ENCODE data around the gene RAMP3. TPM values are rescaled to one million over a fixed set of nuclear protein-coding genes. Genes with fewer than 3 reads are reported as not detected.

The RAMP3 gene
- total RNA-seq, 1 experiment from 2014 or later = not detected

DNA sequence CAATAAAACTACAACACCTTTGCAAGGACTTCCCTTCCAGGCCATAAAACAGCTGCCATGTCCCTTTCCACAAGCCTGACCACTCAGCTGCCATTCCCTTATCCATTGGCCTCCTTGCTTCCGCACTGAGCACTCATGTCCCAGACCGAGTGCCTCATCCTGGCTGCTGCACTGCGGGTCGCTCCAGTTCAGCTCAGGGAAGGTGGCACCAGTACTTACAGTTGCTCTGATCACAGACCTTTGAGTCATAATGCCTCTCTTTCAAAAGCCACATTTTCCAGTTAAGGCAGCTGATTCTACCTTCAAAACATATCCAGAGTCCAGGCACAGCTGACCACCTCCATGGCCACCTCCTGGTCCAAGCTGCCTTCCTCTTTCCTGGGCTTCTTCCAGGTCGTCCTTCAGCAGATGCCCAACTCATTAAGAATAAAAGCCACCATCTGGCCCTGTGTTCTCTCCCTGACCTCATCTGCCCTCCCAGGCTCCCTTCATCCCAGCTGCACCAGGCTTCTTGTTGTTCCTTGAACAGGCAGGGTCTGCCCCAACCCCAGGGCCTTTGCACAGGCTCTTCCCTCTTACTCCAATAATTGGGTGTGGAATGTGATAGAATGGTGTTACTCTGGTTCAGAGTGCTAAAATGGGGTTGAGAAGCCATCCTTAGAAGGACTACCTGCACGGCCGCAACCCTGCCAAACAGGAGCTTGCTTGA, 64.5 kb downstream of the RAMP3 start:
- TF ChIP-seq CTCF (conservative IDR thresholded peaks at IDR 0.05; ENCODE audit: low read depth, low read length) = no peak
- no peak for TF ChIP-seq EZH2 (IDR thresholded peaks at IDR 0.05; ENCODE audit: borderline replicate concordance, low read depth, low read length, poor library complexity, severe bottlenecking)
- Histone ChIP-seq H3K27ac (ENCODE audit: low read depth, low read length, poor library complexity, severe bottlenecking) (no peak overlapping the region), H3K4me1 (ENCODE audit: insufficient read depth, low read length, poor library complexity, severe bottlenecking) (peaks cover 8% of the 10 kb centered on the region), H3K27me3 (replicated peaks; ENCODE audit: insufficient read depth, low read depth, low read length, poor library complexity) (peaks cover 24% of the 10 kb centered on the region), H3K4me3 (ENCODE audit: low read depth, low read length, poor library complexity, severe bottlenecking) (no peak overlapping the region), H3K36me3 (ENCODE audit: insufficient read depth, low read length, poor library complexity, severe bottlenecking) (no peaks in the 10 kb centered on the region), H3K9me3 (ENCODE audit: low read depth, low read length, poor library complexity, severe bottlenecking) (no peaks in the 10 kb centered on the region)
- BruUV-seq (replicated peaks) = no TSS peak
- intact Hi-C loops (cut with micrococcal nuclease; ENCODE audit: unreplicated experiment) = no loop called here
- ChIA-PET CTCF (no interaction called here), POLR2A (ENCODE audit: low non-redundant PET) (no interaction called here)
- no peak for DNase-seq (ENCODE audit: low spot score)

- DNase-seq (ENCODE audit: low spot score) = no peak
- TF ChIP-seq EZH2 (IDR thresholded peaks at IDR 0.05; ENCODE audit: borderline replicate concordance, low read depth, low read length, poor library complexity, severe bottlenecking) = no peak
- TF ChIP-seq CTCF (conservative IDR thresholded peaks at IDR 0.05; ENCODE audit: low read depth, low read length) = no peak
- Histone ChIP-seq H3K4me3 (ENCODE audit: low read depth, low read length, poor library complexity, severe bottlenecking) (no peak overlapping the region), H3K27ac (ENCODE audit: low read depth, low read length, poor library complexity, severe bottlenecking) (no peak overlapping the region), H3K4me1 (ENCODE audit: insufficient read depth, low read length, poor library complexity, severe bottlenecking) (peaks cover 8% of the 10 kb centered on the region), H3K9me3 (ENCODE audit: low read depth, low read length, poor library complexity, severe bottlenecking) (no peaks in the 10 kb centered on the region), H3K36me3 (ENCODE audit: insufficient read depth, low read length, poor library complexity, severe bottlenecking) (no peaks in the 10 kb centered on the region), H3K27me3 (replicated peaks; ENCODE audit: insufficient read depth, low read depth, low read length, poor library complexity) (peaks cover 30% of the 10 kb centered on the region)
- intact Hi-C loops (cut with micrococcal nuclease; ENCODE audit: unreplicated experiment) = no loop called here
- BruUV-seq (replicated peaks) = no TSS peak
- POLR2A ChIA-PET (ENCODE audit: low non-redundant PET) = no interaction called here
- CTCF ChIA-PET = no interaction called here
Measured at GRCh38 chr7:45223078-45223477, 65.5 kb downstream of the RAMP3 start.

- CTCF ChIA-PET = no interaction called here
- H3K27me3 ChIP-seq (replicated peaks; ENCODE audit: insufficient read depth, low read depth, low read length, poor library complexity) = peaks cover 39% of the 10 kb centered on the region
- intact Hi-C loops (cut with micrococcal nuclease; ENCODE audit: unreplicated experiment) = no loop called here
- no peak for TF ChIP-seq EZH2 (IDR thresholded peaks at IDR 0.05; ENCODE audit: borderline replicate concordance, low read depth, low read length, poor library complexity, severe bottlenecking)
- no peak for TF ChIP-seq CTCF (conservative IDR thresholded peaks at IDR 0.05; ENCODE audit: low read depth, low read length)
- H3K27ac ChIP-seq (ENCODE audit: low read depth, low read length, poor library complexity, severe bottlenecking) = no peak overlapping the region
- peaks cover 8% of the 10 kb centered on the region for H3K4me1 ChIP-seq (ENCODE audit: insufficient read depth, low read length, poor library complexity, severe bottlenecking)
- POLR2A ChIA-PET (ENCODE audit: low non-redundant PET) = no interaction called here
- H3K36me3 ChIP-seq (ENCODE audit: insufficient read depth, low read length, poor library complexity, severe bottlenecking) = no peaks in the 10 kb centered on the region
- no TSS peak for BruUV-seq (replicated peaks)
- no peak overlapping the region for H3K4me3 ChIP-seq (ENCODE audit: low read depth, low read length, poor library complexity, severe bottlenecking)
- DNase-seq (ENCODE audit: low spot score) = no peak
- H3K9me3 ChIP-seq (ENCODE audit: low read depth, low read length, poor library complexity, severe bottlenecking) = no peaks in the 10 kb centered on the region
Measured at GRCh38 chr7:45223728-45224630, 66.4 kb downstream of the RAMP3 start.
